ENCODE measurements around the gene FAM89B. TPM values are rescaled to one million over a fixed set of nuclear protein-coding genes. Genes with fewer than 3 reads are reported as not detected.
"Not testable (repeated sequence)": the region's sequence is repeated elsewhere in the genome, so short reads cannot be mapped to it uniquely, and the experiment has no call there.

The FAM89B gene
- polyA plus RNA-seq (2013, experiment 1 of 2): 17.5 TPM
- polyA plus RNA-seq (2013, experiment 2 of 2): 17.1 TPM

DNA sequence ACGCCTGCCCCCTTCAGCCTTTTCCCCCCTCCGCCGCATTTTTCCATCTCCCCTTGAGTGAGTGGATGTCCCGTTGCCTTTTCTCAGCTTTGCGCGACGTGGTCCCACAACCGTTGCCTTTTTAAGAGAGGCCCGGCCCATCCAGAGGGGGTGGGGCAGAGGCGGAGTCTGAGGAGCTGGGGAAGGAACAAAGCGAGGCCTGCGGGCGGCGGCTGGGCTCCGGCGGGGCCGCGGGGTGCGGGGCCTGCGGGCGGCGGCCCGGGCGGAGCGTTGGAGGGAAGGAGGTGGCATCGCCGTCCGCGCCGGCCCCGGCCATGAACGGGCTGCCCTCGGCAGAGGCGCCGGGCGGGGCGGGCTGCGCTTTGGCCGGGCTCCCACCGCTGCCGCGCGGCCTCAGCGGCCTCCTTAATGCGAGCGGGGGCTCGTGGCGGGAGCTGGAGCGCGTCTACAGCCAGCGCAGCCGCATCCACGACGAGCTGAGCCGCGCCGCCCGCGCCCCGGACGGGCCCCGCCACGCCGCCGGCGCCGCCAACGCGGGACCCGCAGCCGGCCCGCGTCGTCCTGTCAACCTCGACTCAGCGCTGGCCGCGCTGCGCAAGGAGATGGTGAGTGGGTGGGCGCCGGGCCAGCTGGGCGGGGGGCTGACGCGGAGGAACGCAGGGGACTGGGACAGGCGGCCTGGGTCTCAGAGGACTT, at the start of gene FAM89B:
FAM89B (plus strand) TSS at position 183 of the 696 bp plus-strand sequence; CDS start at position 315, 132 bp downstream.
- WGBS (ENCODE audit: extremely low coverage, insufficient coverage, low lambda C conversion rate): no CpG with 5 or more reads among the region's 86 CpGs
- Histone ChIP-seq H3K27ac (ENCODE audit: low read depth, low read length) (no peak within 1 kb of the TSS), H3K9ac (ENCODE audit: low read length) (peak within 1 kb of the TSS; percentile 92), H3K36me3 (ENCODE audit: control insufficient read depth, insufficient read depth, low read length) (no peaks in the 10 kb centered on the region), H3K18ac (ENCODE audit: low read length) (peak within 1 kb of the TSS; percentile 43), H3K23ac (ENCODE audit: low read length) (peak within 1 kb of the TSS; percentile 57), H4K5ac (ENCODE audit: low read length) (no peak within 1 kb of the TSS), H3K4me1 (ENCODE audit: control insufficient read depth, low read depth, low read length) (peaks cover 11% of the 10 kb centered on the region), H3K79me2 (ENCODE audit: control insufficient read depth, insufficient read depth, low read length) (peaks cover 8% of the 10 kb centered on the region), H4K8ac (ENCODE audit: low read depth, low read length) (no peak within 1 kb of the TSS), H3K4ac (ENCODE audit: low read depth, low read length) (no peak within 1 kb of the TSS), H3K79me1 (ENCODE audit: low read length) (peaks cover 9% of the 10 kb centered on the region), H2AK5ac (ENCODE audit: low read length) (no peak within 1 kb of the TSS), H3K27me3 (ENCODE audit: insufficient read depth, low read length, poor library complexity) (no peaks in the 10 kb centered on the region), H3K56ac (ENCODE audit: low read length) (peak within 1 kb of the TSS; percentile 90), H3K4me3 (ENCODE audit: low read length) (peak within 1 kb of the TSS; percentile 58), H2BK15ac (replicated peaks; ENCODE audit: low read depth) (no peak within 1 kb of the TSS), H2BK5ac (ENCODE audit: low read length) (no peak within 1 kb of the TSS), H2BK120ac (ENCODE audit: low read depth, low read length) (no peak within 1 kb of the TSS), H3K4me2 (ENCODE audit: low read length) (peak within 1 kb of the TSS; percentile 92)
- peak; percentile 86 for DNase-seq

- not testable (repeated sequence) for H3K4ac ChIP-seq (ENCODE audit: low read depth, low read length); H3K79me1 ChIP-seq (ENCODE audit: low read length); H3K79me2 ChIP-seq (ENCODE audit: control insufficient read depth, insufficient read depth, low read length); H2BK15ac ChIP-seq (replicated peaks; ENCODE audit: low read depth); H2BK120ac ChIP-seq (ENCODE audit: low read depth, low read length); H4K5ac ChIP-seq (ENCODE audit: low read length); H3K4me2 ChIP-seq (ENCODE audit: low read length); H3K27ac ChIP-seq (ENCODE audit: low read depth, low read length); H3K4me3 ChIP-seq (ENCODE audit: low read length); H3K27me3 ChIP-seq (ENCODE audit: insufficient read depth, low read length, poor library complexity); H4K8ac ChIP-seq (ENCODE audit: low read depth, low read length); H3K9ac ChIP-seq (ENCODE audit: low read length); H3K4me1 ChIP-seq (ENCODE audit: control insufficient read depth, low read depth, low read length); H3K23ac ChIP-seq (ENCODE audit: low read length); H2BK5ac ChIP-seq (ENCODE audit: low read length); H2AK5ac ChIP-seq (ENCODE audit: low read length); H3K36me3 ChIP-seq (ENCODE audit: control insufficient read depth, insufficient read depth, low read length); H3K18ac ChIP-seq (ENCODE audit: low read length)
- H3K56ac ChIP-seq (ENCODE audit: low read length): peak overlapping the region; percentile 49
- peak; percentile 72 for DNase-seq
- no CpG with 5 or more reads among the region's 18 CpGs for WGBS (ENCODE audit: extremely low coverage, insufficient coverage, low lambda C conversion rate)
Measured at GRCh38 chr11:65522718-65523630, 49.4 kb upstream of the FAM89B start.

DNA sequence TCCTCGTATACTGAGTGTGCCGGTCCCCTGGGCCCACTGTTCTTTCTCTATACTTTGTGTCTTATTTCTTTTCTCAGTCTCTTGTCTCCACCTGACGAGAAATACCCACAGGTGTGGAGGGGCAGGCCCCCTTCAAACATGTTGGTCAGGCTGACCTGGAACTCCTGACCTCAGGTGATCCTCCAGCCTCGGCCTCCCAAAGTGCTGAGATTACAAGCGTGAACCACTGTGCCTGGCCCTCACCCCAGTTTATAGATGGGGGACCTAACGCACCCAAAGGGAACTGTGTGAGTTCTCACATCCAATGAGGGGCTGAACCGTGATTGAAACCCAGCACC, 48.7 kb upstream of the FAM89B start:
- not testable (repeated sequence) for H3K27me3 ChIP-seq (ENCODE audit: insufficient read depth, low read length, poor library complexity); DNase-seq; H2BK120ac ChIP-seq (ENCODE audit: low read depth, low read length); H4K5ac ChIP-seq (ENCODE audit: low read length); H3K4me3 ChIP-seq (ENCODE audit: low read length); H3K18ac ChIP-seq (ENCODE audit: low read length); H3K4me1 ChIP-seq (ENCODE audit: control insufficient read depth, low read depth, low read length); H4K8ac ChIP-seq (ENCODE audit: low read depth, low read length); H3K4me2 ChIP-seq (ENCODE audit: low read length); H3K36me3 ChIP-seq (ENCODE audit: control insufficient read depth, insufficient read depth, low read length); H2BK15ac ChIP-seq (replicated peaks; ENCODE audit: low read depth); H3K9ac ChIP-seq (ENCODE audit: low read length); H3K56ac ChIP-seq (ENCODE audit: low read length); H3K79me2 ChIP-seq (ENCODE audit: control insufficient read depth, insufficient read depth, low read length); H3K79me1 ChIP-seq (ENCODE audit: low read length); H3K23ac ChIP-seq (ENCODE audit: low read length); H3K27ac ChIP-seq (ENCODE audit: low read depth, low read length); H2BK5ac ChIP-seq (ENCODE audit: low read length); H3K4ac ChIP-seq (ENCODE audit: low read depth, low read length)
- H2AK5ac ChIP-seq (ENCODE audit: low read length): peak overlapping the region; percentile 36
- no CpG with 5 or more reads among the region's 7 CpGs for WGBS (ENCODE audit: extremely low coverage, insufficient coverage, low lambda C conversion rate)

GRCh38 chr11:65524014-65524740, 48.2 kb upstream of the FAM89B start:
- H3K4me2 ChIP-seq (ENCODE audit: low read length): peak overlapping the region; percentile 9
- peaks cover 10% of the 10 kb centered on the region for H3K79me1 ChIP-seq (ENCODE audit: low read length)
- no peak overlapping the region for H3K4me3 ChIP-seq (ENCODE audit: low read length)
- peaks cover 5% of the 10 kb centered on the region for H3K79me2 ChIP-seq (ENCODE audit: control insufficient read depth, insufficient read depth, low read length)
- no peak overlapping the region for H4K8ac ChIP-seq (ENCODE audit: low read depth, low read length)
- H2BK15ac ChIP-seq (replicated peaks; ENCODE audit: low read depth): no peak overlapping the region
- WGBS (ENCODE audit: extremely low coverage, insufficient coverage, low lambda C conversion rate): no CpG with 5 or more reads among the region's 12 CpGs
- peaks cover 2% of the 10 kb centered on the region for H3K36me3 ChIP-seq (ENCODE audit: control insufficient read depth, insufficient read depth, low read length)
- H3K4me1 ChIP-seq (ENCODE audit: control insufficient read depth, low read depth, low read length): no peaks in the 10 kb centered on the region
- H3K27ac ChIP-seq (ENCODE audit: low read depth, low read length): no peak overlapping the region
- peak overlapping the region; percentile 26 for H3K9ac ChIP-seq (ENCODE audit: low read length)
- H2BK5ac ChIP-seq (ENCODE audit: low read length): no peak overlapping the region
- H2AK5ac ChIP-seq (ENCODE audit: low read length): no peak overlapping the region
- H3K56ac ChIP-seq (ENCODE audit: low read length): peak overlapping the region; percentile 75
- no peak overlapping the region for H3K18ac ChIP-seq (ENCODE audit: low read length)
- no peak overlapping the region for H4K5ac ChIP-seq (ENCODE audit: low read length)
- no peak for DNase-seq
- no peak overlapping the region for H2BK120ac ChIP-seq (ENCODE audit: low read depth, low read length)
- no peaks in the 10 kb centered on the region for H3K27me3 ChIP-seq (ENCODE audit: insufficient read depth, low read length, poor library complexity)
- H3K23ac ChIP-seq (ENCODE audit: low read length): no peak overlapping the region
- no peak overlapping the region for H3K4ac ChIP-seq (ENCODE audit: low read depth, low read length)

GRCh38 chr11:65524741-65525545, 47.4 kb upstream of the FAM89B start, which contains the start of gene SCYL1:
SCYL1 (plus strand) TSS chr11:65525083; CDS start chr11:65525154, 71 bp downstream.
- DNase-seq: peak; percentile 77
- H3K27me3 ChIP-seq (ENCODE audit: insufficient read depth, low read length, poor library complexity): no peaks in the 10 kb centered on the region
- H3K79me1 ChIP-seq (ENCODE audit: low read length): peaks cover 10% of the 10 kb centered on the region
- H2BK5ac ChIP-seq (ENCODE audit: low read length): peak within 1 kb of the TSS; percentile 35
- no CpG with 5 or more reads among the region's 82 CpGs for WGBS (ENCODE audit: extremely low coverage, insufficient coverage, low lambda C conversion rate)
- peak within 1 kb of the TSS; percentile 7 for H3K23ac ChIP-seq (ENCODE audit: low read length)
- peak within 1 kb of the TSS; percentile 60 for H3K4me2 ChIP-seq (ENCODE audit: low read length)
- peak within 1 kb of the TSS; percentile 47 for H3K27ac ChIP-seq (ENCODE audit: low read depth, low read length)
- peak within 1 kb of the TSS; percentile 28 for H2AK5ac ChIP-seq (ENCODE audit: low read length)
- no peak within 1 kb of the TSS for H2BK120ac ChIP-seq (ENCODE audit: low read depth, low read length)
- peak within 1 kb of the TSS; percentile 56 for H3K4ac ChIP-seq (ENCODE audit: low read depth, low read length)
- H3K36me3 ChIP-seq (ENCODE audit: control insufficient read depth, insufficient read depth, low read length): peaks cover 2% of the 10 kb centered on the region
- H3K4me1 ChIP-seq (ENCODE audit: control insufficient read depth, low read depth, low read length): no peaks in the 10 kb centered on the region
- H3K56ac ChIP-seq (ENCODE audit: low read length): peak within 1 kb of the TSS; percentile 91
- no peak within 1 kb of the TSS for H4K5ac ChIP-seq (ENCODE audit: low read length)
- no peak within 1 kb of the TSS for H2BK15ac ChIP-seq (replicated peaks; ENCODE audit: low read depth)
- peak within 1 kb of the TSS; percentile 72 for H3K18ac ChIP-seq (ENCODE audit: low read length)
- peak within 1 kb of the TSS; percentile 84 for H3K9ac ChIP-seq (ENCODE audit: low read length)
- H3K79me2 ChIP-seq (ENCODE audit: control insufficient read depth, insufficient read depth, low read length): peaks cover 5% of the 10 kb centered on the region
- no peak within 1 kb of the TSS for H4K8ac ChIP-seq (ENCODE audit: low read depth, low read length)
- peak within 1 kb of the TSS; percentile 87 for H3K4me3 ChIP-seq (ENCODE audit: low read length)
